Activated CD4-positive, CD25-positive, alpha-beta regulatory T cell treated with anti-CD3 and anti-CD28 coated beads, Interleukin-2, amount 50 U/mL, for 72 hours (primary cell): ENCODE measurements around the gene VDAC1.
"Not testable (repeated sequence)": the region's sequence is repeated elsewhere in the genome, so short reads cannot be mapped to it uniquely, and the experiment has no call there.

Experiments used
- DNase-seq: peaks from one replicate; pipeline ENCODE4 v3.0.0; 2021

Gene VDAC1

DNA sequence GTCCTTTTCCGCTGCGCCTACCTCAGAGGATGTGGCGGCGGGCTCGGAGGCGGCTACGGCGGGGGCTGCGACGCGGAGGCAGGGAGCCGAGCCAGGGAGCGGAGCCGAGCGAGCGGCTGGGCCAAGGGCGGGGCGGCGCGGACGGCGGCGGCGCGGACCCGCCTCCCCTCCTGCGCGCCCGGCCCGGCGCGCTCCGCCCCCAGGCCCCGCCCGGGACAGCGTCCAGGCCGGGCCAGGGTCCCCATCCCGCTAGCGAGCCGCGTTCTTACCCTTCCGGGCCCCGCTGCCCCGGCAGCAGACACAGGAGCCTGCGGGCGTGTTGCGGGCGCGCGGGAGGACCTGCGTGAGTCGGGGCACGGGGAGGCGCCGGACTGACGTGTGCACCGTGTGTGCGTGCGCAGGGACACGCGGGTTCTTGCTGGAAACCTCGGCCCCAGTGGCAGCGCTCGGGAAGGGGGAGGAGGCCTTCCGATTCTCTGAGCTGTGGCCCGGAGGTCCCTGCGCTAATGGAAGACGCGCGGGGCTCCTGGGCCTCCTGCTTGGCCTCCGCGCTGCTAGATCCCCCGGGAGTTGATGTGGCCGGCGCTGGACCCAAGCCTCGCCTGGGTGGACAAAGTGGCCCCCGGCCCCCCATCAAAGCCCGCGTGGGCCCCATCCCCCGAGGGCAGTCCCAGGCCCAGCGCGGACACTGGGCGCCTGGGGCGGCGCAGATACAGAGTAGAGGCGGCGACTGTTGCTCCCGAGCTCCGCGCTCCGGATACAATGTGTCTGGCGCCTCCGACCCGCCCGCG is at the start of gene VDAC1:
TSS of gene VDAC1 (minus strand) at position 350 of the 791 bp plus-strand sequence. CDS start 11,963 bp downstream, outside the sequence.
- peak; percentile 80 for DNase-seq

DNA sequence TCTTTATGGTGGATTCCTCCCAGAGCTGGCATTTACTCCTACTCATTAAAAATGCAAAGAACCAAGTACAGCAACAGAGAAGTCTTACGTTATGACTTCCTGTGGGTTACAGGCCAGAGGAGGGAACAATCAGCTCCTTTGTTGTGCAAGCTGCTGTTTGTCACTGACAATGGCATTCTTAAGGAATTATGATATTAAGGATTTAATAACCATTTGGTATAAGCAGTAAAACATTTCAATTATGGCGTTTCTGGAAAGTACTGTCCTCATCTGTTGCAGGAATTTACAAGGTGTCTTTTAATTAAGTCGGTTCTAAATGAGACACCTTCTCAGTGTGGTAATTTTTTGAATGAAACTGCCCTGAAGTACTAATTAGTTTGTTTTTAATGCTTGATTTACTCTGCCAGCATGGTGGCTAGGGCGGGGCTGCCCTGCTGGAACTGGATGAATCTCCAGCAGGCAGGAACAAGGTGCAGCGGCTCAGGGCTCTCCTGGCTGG is 49.1 kb upstream of the VDAC1 start:
- DNase-seq: no peak

- no peak for DNase-seq
These were observed 48.6 kb upstream of the VDAC1 start for GRCh38 chr5:134053314-134053839.

DNA sequence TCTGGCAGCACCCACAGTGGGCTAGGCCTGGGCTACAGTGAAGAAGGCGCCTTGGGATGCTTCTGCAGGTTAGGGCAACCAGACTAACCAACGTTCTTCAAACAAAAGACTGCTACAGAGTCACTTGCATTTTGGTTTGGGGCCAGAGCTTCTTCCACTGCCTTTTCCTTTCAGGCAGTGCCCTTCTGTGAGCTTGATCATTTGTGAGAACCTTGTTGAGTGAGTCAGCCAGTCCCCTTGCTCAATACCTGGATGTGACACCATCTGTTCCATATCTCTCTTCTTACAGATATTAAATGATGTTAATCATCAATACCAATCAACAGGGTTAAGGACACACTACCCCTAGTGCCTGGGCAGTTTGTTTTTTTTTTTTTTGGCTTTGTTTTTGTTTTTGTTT is 46.5 kb upstream of the VDAC1 start:
- no peak for DNase-seq

DNA sequence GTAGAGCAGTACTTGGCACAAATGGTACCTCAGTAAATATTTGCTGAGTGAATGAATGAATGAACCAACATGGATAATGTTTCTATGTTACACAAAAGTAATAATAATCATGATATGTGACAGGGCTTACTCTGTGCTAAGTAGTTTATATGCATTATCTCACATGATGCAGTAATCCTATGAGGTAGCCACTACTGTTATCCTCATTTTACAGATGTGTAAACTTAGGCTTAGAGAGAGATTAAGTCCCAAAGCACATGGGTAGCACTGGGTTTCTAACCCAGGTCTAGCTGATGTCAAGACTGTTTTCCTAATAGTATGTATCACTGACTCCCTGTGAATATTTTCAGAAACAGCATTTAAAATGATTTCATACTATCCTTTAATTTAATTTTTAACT is 44.1 kb upstream of the VDAC1 start:
- no peak for DNase-seq

DNA sequence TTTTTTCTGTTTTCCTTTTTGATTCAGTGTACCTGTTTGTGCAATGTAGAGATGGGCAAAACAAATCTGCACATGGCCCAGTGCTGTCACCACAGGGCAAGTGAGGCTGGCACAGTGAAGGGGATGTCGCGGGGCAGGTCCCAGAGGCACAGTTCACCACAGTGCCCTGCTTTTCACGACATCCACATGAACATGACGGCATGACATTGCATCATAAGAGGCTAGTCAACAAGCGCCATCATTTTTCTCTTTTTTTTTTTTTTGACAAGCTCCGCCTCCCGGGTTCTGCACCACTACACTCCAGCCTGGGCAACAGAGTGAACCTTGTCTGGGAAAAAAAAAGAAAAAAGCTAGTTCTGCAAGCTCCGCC is 42.9 kb upstream of the VDAC1 start:
- no peak for DNase-seq

GRCh38 chr5:134046801-134047686 is 42.3 kb upstream of the VDAC1 start:
- no peak for DNase-seq

GRCh38 chr5:134046330-134046729 is 41.6 kb upstream of the VDAC1 start:
- DNase-seq: no peak

- no peak for DNase-seq
These were observed 39.3 kb upstream of the VDAC1 start for GRCh38 chr5:134043793-134044792.

DNA sequence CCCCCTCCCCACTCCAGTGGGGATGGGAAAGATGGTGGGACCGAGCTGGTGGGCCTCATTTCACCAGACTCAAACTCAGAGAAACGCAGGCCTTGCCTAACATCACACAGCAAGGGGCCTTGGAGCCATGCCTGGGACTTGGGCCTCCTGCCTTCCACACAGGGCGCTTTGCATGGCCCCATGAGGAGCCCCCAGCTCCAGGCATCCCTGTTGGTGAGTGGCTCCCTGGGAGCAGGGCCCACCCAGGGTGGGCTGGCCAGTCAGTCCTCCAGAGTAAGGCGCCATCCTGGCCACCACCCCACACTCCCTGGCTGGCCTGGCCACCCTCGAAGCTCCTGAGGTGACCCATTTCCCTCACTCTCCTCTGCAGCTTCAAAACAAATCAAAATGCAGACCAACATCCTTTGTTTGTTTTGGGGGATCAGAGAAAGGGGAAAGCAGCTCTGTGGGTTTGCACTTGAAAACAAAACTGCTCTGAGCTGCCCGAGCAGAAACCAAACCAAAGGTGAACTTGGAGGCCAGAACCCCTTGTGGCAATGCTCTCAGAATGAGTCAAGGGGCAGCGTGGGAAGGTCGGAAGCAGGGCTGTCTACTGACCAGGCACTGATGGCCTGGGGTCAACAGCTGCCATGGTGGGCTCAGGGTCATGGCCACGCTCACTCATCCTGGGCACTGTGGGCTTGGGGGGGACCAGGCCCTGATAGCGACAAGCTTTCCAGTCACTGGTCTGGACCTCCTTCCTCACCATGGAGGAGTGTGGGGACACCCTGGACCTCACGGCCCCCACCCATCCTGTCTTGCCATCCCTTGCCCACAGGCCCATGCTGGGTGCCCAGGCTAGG is 37.0 kb upstream of the VDAC1 start:
- no peak for DNase-seq

DNA sequence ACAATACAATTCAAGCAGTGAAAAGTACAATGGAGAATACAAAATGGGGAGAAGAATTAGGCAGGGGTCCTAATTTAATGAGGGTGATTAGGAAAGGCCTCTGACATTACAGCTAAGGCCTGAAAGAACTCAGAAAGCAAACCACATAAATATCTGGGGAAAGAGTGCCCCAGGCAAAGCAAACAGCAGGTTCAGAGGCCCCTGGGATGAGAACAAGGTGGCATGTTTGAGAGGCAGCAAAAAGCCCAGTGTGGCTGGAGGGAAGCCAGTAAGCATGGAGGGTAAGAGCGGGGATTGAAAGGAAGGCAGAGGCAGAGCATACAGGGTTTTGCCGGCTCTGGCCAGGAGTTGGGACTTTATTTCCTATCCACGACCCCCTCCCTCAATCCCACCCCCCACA is 33.4 kb upstream of the VDAC1 start:
- no peak for DNase-seq

DNA sequence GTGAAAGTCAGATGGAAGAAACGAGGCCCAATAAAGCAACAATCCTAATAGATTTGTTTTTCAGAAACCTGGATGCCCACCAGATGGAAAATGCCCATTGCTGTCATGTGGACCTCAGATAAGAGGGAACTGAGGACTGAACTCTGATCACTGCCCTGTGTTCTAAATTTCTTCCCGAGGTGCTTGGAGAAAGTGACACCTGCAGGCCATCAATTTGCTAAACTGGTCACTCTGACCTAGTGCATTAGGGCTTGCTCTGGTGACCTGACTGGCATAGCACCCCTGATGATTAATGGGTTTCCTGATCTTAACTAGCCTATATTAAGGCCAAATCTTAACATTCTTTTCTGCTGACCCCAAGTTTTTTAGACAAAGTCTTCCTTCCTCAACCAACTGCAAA is 32.4 kb upstream of the VDAC1 start:
- DNase-seq: no peak

DNA sequence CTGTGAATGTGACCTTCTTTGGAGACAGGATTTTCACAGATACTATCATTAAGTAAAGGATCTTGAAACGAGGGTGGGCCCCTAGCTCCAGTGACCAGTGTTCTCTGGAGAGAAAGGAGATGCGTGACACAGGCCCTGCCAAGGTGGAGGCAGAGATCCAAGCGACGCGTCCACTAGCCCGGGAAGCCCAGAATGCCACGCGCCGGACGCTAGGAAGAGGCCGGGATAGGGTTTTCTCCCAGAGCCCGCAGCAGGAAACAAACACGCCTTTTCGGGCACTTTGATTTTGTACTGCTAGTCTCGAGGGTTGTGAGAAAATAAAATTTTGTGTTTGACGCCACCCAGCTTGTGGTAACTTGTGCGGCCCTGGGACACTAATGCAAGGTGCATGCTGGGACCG is 29.6 kb upstream of the VDAC1 start:
- no peak for DNase-seq

- DNase-seq: not testable (repeated sequence)
These were observed 25.7 kb upstream of the VDAC1 start for GRCh38 chr5:134030303-134030964.

GRCh38 chr5:134029156-134029555 is 24.4 kb upstream of the VDAC1 start:
- no peak for DNase-seq

DNA sequence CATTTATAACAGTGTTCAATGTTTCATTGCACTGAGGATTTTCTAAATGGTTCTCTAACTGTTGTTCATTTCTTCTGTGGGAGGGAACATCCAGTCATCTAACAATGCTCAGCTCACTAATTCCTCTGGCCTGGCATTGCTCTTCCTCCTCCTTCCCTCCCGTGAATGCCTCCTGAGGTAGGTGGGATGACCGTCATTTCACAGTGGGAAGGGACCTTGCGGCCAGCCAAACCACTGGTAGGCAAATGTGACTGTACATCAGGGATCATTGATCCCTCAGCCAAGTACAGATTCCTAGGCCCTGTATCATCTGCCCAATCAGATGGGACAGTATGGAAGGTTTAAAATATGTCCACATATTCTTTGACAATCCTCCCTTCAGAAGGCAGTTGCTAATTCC is 23.7 kb upstream of the VDAC1 start:
- DNase-seq: no peak

- no peak for DNase-seq
These were observed 22.5 kb upstream of the VDAC1 start for GRCh38 chr5:134027288-134027615.

GRCh38 chr5:134026521-134027287 is 21.9 kb upstream of the VDAC1 start:
- DNase-seq: no peak

DNA sequence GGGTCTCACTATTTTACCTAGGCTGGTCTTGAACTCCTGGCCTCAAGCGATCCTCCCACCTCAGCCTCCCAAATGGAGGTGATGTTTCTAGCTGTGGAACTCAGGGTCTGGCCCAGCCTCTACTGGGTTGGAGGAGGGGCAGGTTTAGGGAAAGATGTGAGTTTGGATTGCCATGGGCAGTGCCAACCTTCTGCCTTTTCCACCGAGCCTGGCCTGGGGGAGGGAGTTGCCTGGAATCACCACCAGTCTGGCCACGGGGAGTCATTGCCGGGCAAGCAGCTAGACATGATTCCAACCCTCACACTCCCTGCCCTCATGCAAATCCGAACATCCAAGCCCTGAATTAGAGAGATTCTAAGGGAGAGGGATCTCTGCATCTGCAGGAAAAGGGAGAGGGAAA is 21.0 kb upstream of the VDAC1 start:
- DNase-seq: no peak

GRCh38 chr5:134024811-134025210 is 20.0 kb upstream of the VDAC1 start:
- no peak for DNase-seq
